Measurements from ENCODE around the gene KDM5B. TPM values are rescaled to one million over a fixed set of nuclear protein-coding genes. Genes with fewer than 3 reads are reported as not detected.

The KDM5B gene
- total RNA-seq, 1 experiment from 2014 or later: 71.2 TPM

DNA sequence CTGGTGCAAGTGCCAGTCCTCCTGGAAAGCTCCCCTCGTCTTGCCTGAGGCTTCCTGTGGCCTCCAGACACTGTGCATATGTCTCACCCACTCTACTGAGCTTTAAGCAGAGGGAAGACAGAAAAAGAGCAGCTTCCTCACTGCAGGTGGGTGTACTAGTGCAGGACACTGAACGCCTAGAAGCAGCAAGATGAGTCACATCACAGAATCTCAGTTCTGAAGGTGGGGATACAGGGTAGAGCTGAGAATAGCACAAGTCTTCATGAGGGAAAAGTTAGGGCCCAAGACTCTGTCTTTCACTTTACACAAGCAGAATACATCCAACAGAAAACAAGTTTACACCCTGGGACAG lies 39.9 kb upstream of the KDM5B start:
- DNase-seq (ENCODE audit: low spot score): no peak
- intact Hi-C loops (cut with micrococcal nuclease; ENCODE audit: unreplicated experiment): no loop called here
- ChIA-PET POLR2A (ENCODE audit: low non-redundant PET) (no interaction called here), CTCF (no interaction called here)
- no peak overlapping the region for H3K27ac ChIP-seq (ENCODE audit: low read depth, low read length, poor library complexity, severe bottlenecking)
- H3K9me3 ChIP-seq (ENCODE audit: low read depth, low read length, poor library complexity, severe bottlenecking): no peaks in the 10 kb centered on the region
- no peak overlapping the region for H3K4me3 ChIP-seq (ENCODE audit: low read depth, low read length, poor library complexity, severe bottlenecking)
- no peaks in the 10 kb centered on the region for H3K27me3 ChIP-seq (replicated peaks; ENCODE audit: insufficient read depth, low read depth, low read length, poor library complexity)
- no TSS peak for BruUV-seq (replicated peaks)
- no peaks in the 10 kb centered on the region for H3K36me3 ChIP-seq (ENCODE audit: insufficient read depth, low read length, poor library complexity, severe bottlenecking)
- no peaks in the 10 kb centered on the region for H3K4me1 ChIP-seq (ENCODE audit: insufficient read depth, low read length, poor library complexity, severe bottlenecking)
- no peak for TF ChIP-seq EZH2 (IDR thresholded peaks at IDR 0.05; ENCODE audit: borderline replicate concordance, low read depth, low read length, poor library complexity, severe bottlenecking)
- TF ChIP-seq, protein P1, sequence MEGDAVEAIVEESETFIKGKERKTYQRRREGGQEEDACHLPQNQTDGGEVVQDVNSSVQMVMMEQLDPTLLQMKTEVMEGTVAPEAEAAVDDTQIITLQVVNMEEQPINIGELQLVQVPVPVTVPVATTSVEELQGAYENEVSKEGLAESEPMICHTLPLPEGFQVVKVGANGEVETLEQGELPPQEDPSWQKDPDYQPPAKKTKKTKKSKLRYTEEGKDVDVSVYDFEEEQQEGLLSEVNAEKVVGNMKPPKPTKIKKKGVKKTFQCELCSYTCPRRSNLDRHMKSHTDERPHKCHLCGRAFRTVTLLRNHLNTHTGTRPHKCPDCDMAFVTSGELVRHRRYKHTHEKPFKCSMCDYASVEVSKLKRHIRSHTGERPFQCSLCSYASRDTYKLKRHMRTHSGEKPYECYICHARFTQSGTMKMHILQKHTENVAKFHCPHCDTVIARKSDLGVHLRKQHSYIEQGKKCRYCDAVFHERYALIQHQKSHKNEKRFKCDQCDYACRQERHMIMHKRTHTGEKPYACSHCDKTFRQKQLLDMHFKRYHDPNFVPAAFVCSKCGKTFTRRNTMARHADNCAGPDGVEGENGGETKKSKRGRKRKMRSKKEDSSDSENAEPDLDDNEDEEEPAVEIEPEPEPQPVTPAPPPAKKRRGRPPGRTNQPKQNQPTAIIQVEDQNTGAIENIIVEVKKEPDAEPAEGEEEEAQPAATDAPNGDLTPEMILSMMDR (conservative IDR thresholded peaks at IDR 0.05; ENCODE audit: low read depth, low read length): no peak

DNA sequence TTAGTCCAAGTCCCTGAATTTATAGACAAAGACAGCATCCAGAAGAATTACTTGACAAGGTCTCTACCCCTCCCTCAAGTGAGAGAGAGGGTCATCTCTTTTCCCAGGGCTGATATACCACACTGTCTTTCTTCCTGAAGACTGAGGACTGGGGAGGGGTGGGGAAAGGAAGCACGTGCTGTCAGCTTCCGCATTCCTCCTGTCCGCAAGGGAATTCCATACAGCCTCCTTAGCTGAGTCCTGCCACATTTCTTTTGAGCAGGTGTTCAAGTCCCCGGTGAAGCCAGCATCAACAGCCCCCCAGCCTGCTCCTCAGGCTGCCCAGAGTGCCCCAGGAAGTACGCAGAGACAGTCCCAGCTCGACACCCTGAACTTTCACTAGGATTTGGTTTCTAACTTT lies 36.7 kb upstream of the KDM5B start:
- POLR2A ChIA-PET (ENCODE audit: low non-redundant PET): no interaction called here
- Histone ChIP-seq H3K27ac (ENCODE audit: low read depth, low read length, poor library complexity, severe bottlenecking) (no peak overlapping the region), H3K9me3 (ENCODE audit: low read depth, low read length, poor library complexity, severe bottlenecking) (no peaks in the 10 kb centered on the region), H3K4me1 (ENCODE audit: insufficient read depth, low read length, poor library complexity, severe bottlenecking) (no peaks in the 10 kb centered on the region), H3K4me3 (ENCODE audit: low read depth, low read length, poor library complexity, severe bottlenecking) (no peak overlapping the region), H3K27me3 (replicated peaks; ENCODE audit: insufficient read depth, low read depth, low read length, poor library complexity) (no peaks in the 10 kb centered on the region), H3K36me3 (ENCODE audit: insufficient read depth, low read length, poor library complexity, severe bottlenecking) (no peaks in the 10 kb centered on the region)
- no TSS peak for BruUV-seq (replicated peaks)
- intact Hi-C loops (cut with micrococcal nuclease; ENCODE audit: unreplicated experiment): no loop called here
- no peak for TF ChIP-seq EZH2 (IDR thresholded peaks at IDR 0.05; ENCODE audit: borderline replicate concordance, low read depth, low read length, poor library complexity, severe bottlenecking)
- TF ChIP-seq, protein P1 (conservative IDR thresholded peaks at IDR 0.05; ENCODE audit: low read depth, low read length): no peak
- no peak for DNase-seq (ENCODE audit: low spot score)
- CTCF ChIA-PET: no interaction called here

DNA sequence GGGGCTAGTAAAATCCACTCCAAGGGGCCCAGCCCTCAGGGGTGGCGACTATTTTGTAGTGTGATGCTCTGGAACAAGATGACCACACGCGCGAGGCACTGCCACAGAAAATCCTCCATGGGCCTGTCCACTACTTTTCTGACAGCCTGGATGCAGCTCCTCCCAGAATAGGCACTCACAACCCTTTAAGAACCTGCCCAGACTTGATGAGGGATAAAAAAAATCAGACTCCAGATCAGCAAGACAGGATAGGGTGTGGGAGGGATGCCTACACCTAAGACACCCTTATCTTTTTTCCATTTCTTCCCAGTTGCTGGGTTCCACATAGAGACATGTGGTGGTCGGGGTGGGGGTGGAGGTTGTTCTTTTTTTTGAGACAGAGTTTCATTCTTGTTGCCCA lies 36.0 kb upstream of the KDM5B start:
- BruUV-seq (replicated peaks): no TSS peak
- intact Hi-C loops (cut with micrococcal nuclease; ENCODE audit: unreplicated experiment): no loop called here
- H3K4me1 ChIP-seq (ENCODE audit: insufficient read depth, low read length, poor library complexity, severe bottlenecking): no peaks in the 10 kb centered on the region
- no peaks in the 10 kb centered on the region for H3K36me3 ChIP-seq (ENCODE audit: insufficient read depth, low read length, poor library complexity, severe bottlenecking)
- no peak overlapping the region for H3K4me3 ChIP-seq (ENCODE audit: low read depth, low read length, poor library complexity, severe bottlenecking)
- H3K27ac ChIP-seq (ENCODE audit: low read depth, low read length, poor library complexity, severe bottlenecking): no peak overlapping the region
- ChIA-PET POLR2A (ENCODE audit: low non-redundant PET) (no interaction called here), CTCF (no interaction called here)
- no peaks in the 10 kb centered on the region for H3K9me3 ChIP-seq (ENCODE audit: low read depth, low read length, poor library complexity, severe bottlenecking)
- TF ChIP-seq, protein P1 (conservative IDR thresholded peaks at IDR 0.05; ENCODE audit: low read depth, low read length): no peak
- TF ChIP-seq EZH2 (IDR thresholded peaks at IDR 0.05; ENCODE audit: borderline replicate concordance, low read depth, low read length, poor library complexity, severe bottlenecking): no peak
- no peaks in the 10 kb centered on the region for H3K27me3 ChIP-seq (replicated peaks; ENCODE audit: insufficient read depth, low read depth, low read length, poor library complexity)
- no peak for DNase-seq (ENCODE audit: low spot score)
